MM.1S (cell line): Measurements from ENCODE around the gene PPP6R3.

ENCODE experiments used
- DNase-seq: peaks from one replicate; pipeline ENCODE4 v3.0.0-alpha.2; 2015
- H2AFZ ChIP-seq: fragments of 300-600 bp; sonication (generic); 2 replicates; pipeline ENCODE4 v1.6.0; 2016; ENCODE audit warnings: antibody characterized with exemption, low read length
- H3F3A ChIP-seq: fragments of 300-600 bp; sonication (generic); 2 replicates; pipeline ENCODE4 v1.6.1; 2016; ENCODE audit warnings: mild to moderate bottlenecking, antibody characterized with exemption, low read length, moderate library complexity, mixed read lengths; ENCODE audit not compliant: insufficient read depth
- H3K27ac ChIP-seq: fragments of 300-600 bp; sonication (generic); 2 replicates; pipeline ENCODE4 v1.5.1; 2016; ENCODE audit warnings: mild to moderate bottlenecking, low read length
- H3K27me3 ChIP-seq: fragments of 300-600 bp; sonication (generic); replicated peaks from 2 replicates; pipeline ENCODE4 v1.6.0; 2016; ENCODE audit warnings: low read length; ENCODE audit not compliant: insufficient read depth
- H3K36me3 ChIP-seq: fragments of 300-600 bp; sonication (generic); replicated peaks from 2 replicates; pipeline ENCODE4 v1.6.1; 2016; ENCODE audit warnings: mild to moderate bottlenecking, low read length, mixed read lengths; ENCODE audit not compliant: insufficient read depth
- H3K4me1 ChIP-seq: fragments of 300-600 bp; sonication (generic); 2 replicates; pipeline ENCODE4 v1.6.1; 2016; ENCODE audit warnings: low read length, mixed read lengths
- H3K4me2 ChIP-seq: fragments of 300-600 bp; sonication (generic); 2 replicates; pipeline ENCODE4 v1.6.0; 2016; ENCODE audit warnings: low read depth, low read length
- H3K4me3 ChIP-seq: fragments of 300-600 bp; sonication (generic); 2 replicates; pipeline ENCODE4 v1.5.1; 2016; ENCODE audit warnings: low read length, mixed read lengths
- H3K79me2 ChIP-seq: fragments of 300-600 bp; sonication (generic); 2 replicates; pipeline ENCODE4 v1.6.1; 2016; ENCODE audit warnings: mixed run types, low read length, mixed read lengths
- H3K9ac ChIP-seq: fragments of 300-600 bp; sonication (generic); 2 replicates; pipeline ENCODE4 v1.6.1; 2016; ENCODE audit warnings: low read length, mixed read lengths
- H3K9me2 ChIP-seq: fragments of 300-600 bp; sonication (generic); replicated peaks from 2 replicates; pipeline ENCODE4 v1.6.1; 2016; ENCODE audit warnings: mild to moderate bottlenecking, low read length, mixed read lengths; ENCODE audit not compliant: insufficient read depth
- H3K9me3 ChIP-seq: fragments of 300-600 bp; sonication (generic); replicated peaks from 2 replicates; pipeline ENCODE4 v1.6.1; 2016; ENCODE audit warnings: mild to moderate bottlenecking, low read length, mixed read lengths; ENCODE audit not compliant: insufficient read depth
- H4K20me1 ChIP-seq: fragments of 300-600 bp; sonication (generic); 2 replicates; pipeline ENCODE4 v1.6.1; 2016; ENCODE audit warnings: mild to moderate bottlenecking, low read length, moderate library complexity, mixed read lengths; ENCODE audit not compliant: insufficient read depth
- EZH2 ChIP-seq: fragments of 300-600 bp; sonication (generic); optimal IDR thresholded peaks from 2 replicates; pipeline ENCODE3; 2017; ENCODE audit warnings: low read depth, mild to moderate bottlenecking, antibody characterized with exemption, low read length, mixed read lengths
- EZH2phosphoT487 ChIP-seq: fragments of 300-600 bp; sonication (generic); IDR thresholded peaks from 2 replicates; pipeline ENCODE4 v1.6.1; 2018; ENCODE audit warnings: antibody characterized with exemption, low read length
- TF ChIP-seq, protein P1 (sequence below): fragments of 300-600 bp; sonication (generic); IDR thresholded peaks from 2 replicates; pipeline ENCODE4 v1.5.1; 2016; ENCODE audit warnings: antibody characterized with exemption, low read length, mixed read lengths

PPP6R3 gene

DNA sequence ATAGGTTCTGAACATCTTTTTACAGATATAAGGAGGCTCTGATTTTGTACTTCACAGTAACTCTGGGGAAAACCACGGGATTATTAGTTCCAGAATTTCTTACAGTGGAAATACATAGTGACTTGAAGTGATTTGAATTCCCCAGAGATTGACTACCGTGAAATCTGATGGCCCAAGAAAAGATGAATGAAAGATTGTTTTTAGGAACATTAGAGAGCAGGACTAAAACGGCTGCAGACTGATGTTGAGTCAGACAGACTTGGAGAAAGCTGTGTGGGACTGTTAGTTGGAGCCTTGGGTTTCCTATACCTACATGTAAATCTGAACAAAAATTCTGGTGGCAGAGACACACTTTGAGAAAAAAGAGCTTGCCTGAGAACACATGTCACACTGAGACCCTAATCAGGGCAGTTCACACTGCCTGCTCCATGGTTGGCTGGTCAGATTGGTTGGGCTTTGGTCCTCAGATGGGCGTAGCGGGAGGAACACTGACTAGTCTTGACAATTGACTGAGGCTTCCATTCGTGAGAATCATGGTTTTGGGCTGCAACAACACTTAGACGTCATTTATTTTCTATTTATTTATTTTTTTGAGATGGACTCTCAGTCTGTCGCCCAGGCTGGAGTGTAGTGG is 6.8 kb downstream of the PPP6R3 start:
- Histone ChIP-seq H4K20me1 (peaks cover 89% of the 10 kb centered on the region), H3K27me3 (no peaks in the 10 kb centered on the region), H3K27ac (no peak overlapping the region), H3F3A (peaks cover 4% of the 10 kb centered on the region; the same call in 1 of the 2 replicates), H3K79me2 (peaks cover 100% of the 10 kb centered on the region), H3K36me3 (no peaks in the 10 kb centered on the region), H2AFZ (no peak overlapping the region), H3K9me3 (no peaks in the 10 kb centered on the region), H3K4me2 (no peak overlapping the region), H3K9me2 (no peaks in the 10 kb centered on the region), H3K4me1 (peaks cover 28% of the 10 kb centered on the region), H3K9ac (no peak overlapping the region), H3K4me3 (no peak overlapping the region)
- DNase-seq, result no peak
- TF ChIP-seq, protein P1, sequence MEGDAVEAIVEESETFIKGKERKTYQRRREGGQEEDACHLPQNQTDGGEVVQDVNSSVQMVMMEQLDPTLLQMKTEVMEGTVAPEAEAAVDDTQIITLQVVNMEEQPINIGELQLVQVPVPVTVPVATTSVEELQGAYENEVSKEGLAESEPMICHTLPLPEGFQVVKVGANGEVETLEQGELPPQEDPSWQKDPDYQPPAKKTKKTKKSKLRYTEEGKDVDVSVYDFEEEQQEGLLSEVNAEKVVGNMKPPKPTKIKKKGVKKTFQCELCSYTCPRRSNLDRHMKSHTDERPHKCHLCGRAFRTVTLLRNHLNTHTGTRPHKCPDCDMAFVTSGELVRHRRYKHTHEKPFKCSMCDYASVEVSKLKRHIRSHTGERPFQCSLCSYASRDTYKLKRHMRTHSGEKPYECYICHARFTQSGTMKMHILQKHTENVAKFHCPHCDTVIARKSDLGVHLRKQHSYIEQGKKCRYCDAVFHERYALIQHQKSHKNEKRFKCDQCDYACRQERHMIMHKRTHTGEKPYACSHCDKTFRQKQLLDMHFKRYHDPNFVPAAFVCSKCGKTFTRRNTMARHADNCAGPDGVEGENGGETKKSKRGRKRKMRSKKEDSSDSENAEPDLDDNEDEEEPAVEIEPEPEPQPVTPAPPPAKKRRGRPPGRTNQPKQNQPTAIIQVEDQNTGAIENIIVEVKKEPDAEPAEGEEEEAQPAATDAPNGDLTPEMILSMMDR, result no peak
- no peak for TF ChIP-seq EZH2phosphoT487
- TF ChIP-seq EZH2, result no peak

DNA sequence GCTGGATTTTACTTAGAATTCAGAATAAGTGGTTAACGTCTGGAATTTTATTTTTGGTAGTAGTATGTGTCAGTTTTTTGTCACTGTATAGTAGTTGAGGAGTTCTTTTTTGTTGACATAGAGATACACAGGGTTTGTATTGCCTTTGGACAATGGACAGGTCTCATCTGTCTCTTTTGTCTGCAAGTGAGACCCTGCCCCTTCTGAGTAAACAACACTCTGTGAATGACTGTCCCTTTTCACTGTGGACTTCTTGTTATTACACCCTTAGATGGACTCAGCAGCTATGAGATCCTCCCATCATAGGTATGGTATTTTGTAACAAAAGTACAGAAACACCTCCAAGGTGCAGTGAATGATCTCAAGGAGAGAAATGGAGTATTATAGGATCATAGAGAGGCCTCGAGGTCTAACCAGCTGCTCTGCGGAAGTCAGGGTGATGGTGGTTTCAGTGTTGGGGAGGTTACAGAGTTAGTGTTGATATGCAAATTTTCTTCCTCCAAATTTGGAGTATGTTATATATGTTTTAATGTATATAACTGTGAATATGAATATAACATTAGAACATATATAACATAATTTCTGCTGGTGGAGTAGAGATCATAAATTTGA is 7.8 kb downstream of the PPP6R3 start:
- H3F3A ChIP-seq, result peaks cover 4% of the 10 kb centered on the region; the same call in 1 of the 2 replicates
- H3K79me2 ChIP-seq, result peaks cover 100% of the 10 kb centered on the region
- no peaks in the 10 kb centered on the region for H3K36me3 ChIP-seq
- H3K4me3 ChIP-seq, result no peak overlapping the region
- no peaks in the 10 kb centered on the region for H3K9me3 ChIP-seq
- H3K4me2 ChIP-seq, result no peak overlapping the region
- no peaks in the 10 kb centered on the region for H3K9me2 ChIP-seq
- DNase-seq, result no peak
- H3K27ac ChIP-seq, result peak overlapping the region; percentile 2; the same call in 1 of the 2 replicates
- no peak overlapping the region for H2AFZ ChIP-seq
- H4K20me1 ChIP-seq, result peaks cover 89% of the 10 kb centered on the region
- H3K27me3 ChIP-seq, result no peaks in the 10 kb centered on the region
- no peak overlapping the region for H3K9ac ChIP-seq
- TF ChIP-seq EZH2, result no peak
- TF ChIP-seq EZH2phosphoT487, result no peak
- TF ChIP-seq, protein P1, result no peak
- peaks cover 23% of the 10 kb centered on the region for H3K4me1 ChIP-seq

DNA sequence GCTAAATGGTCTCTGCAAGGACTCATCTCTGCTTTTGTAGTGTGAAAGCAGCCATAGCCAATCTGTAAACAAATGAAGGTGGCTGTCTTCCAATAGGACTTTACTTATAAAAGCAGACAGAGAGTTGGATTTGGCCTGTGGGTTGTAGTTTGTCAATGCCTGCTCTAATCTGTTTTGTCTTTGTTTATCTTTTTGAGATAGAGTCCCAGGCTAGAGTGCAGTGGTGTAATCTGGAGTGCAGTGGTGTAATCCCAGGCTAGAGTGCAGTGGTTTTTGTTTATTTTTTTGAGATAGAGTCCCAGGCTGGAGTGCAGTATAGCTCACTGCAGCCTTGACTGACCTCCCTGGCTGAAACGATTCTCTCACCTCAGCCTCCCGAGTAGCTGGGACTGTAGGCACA is 8.6 kb downstream of the PPP6R3 start:
- H3K4me2 ChIP-seq, result no peak overlapping the region
- no peaks in the 10 kb centered on the region for H3K36me3 ChIP-seq
- no peak overlapping the region for H3K9ac ChIP-seq
- H3K4me3 ChIP-seq, result no peak overlapping the region
- peaks cover 89% of the 10 kb centered on the region for H4K20me1 ChIP-seq
- TF ChIP-seq, protein P1, result no peak
- no peak for TF ChIP-seq EZH2phosphoT487
- no peak for TF ChIP-seq EZH2
- H3F3A ChIP-seq, result peaks cover 4% of the 10 kb centered on the region; the same call in 1 of the 2 replicates
- H3K27ac ChIP-seq, result no peak overlapping the region
- peaks cover 23% of the 10 kb centered on the region for H3K4me1 ChIP-seq
- DNase-seq, result no peak
- no peaks in the 10 kb centered on the region for H3K9me2 ChIP-seq
- no peak overlapping the region for H2AFZ ChIP-seq
- peaks cover 100% of the 10 kb centered on the region for H3K79me2 ChIP-seq
- H3K27me3 ChIP-seq, result no peaks in the 10 kb centered on the region
- no peaks in the 10 kb centered on the region for H3K9me3 ChIP-seq
